GM18867 (cell line): ENCODE measurements around the gene CPB1.

Experiments used
- ATAC-seq: cut with Tn5 transposase; IDR thresholded peaks from one replicate; pipeline ENCODE4 v1.9.1; 2021; ENCODE audit warnings: mild to moderate bottlenecking, moderate library complexity; ENCODE audit not compliant: unreplicated experiment

Gene CPB1

GRCh38 chr3:148828136-148828690 is 602 bp downstream of the CPB1 start:
- no peak for ATAC-seq

GRCh38 chr3:148829926-148830325 is 2.3 kb downstream of the CPB1 start:
- no peak for ATAC-seq

DNA sequence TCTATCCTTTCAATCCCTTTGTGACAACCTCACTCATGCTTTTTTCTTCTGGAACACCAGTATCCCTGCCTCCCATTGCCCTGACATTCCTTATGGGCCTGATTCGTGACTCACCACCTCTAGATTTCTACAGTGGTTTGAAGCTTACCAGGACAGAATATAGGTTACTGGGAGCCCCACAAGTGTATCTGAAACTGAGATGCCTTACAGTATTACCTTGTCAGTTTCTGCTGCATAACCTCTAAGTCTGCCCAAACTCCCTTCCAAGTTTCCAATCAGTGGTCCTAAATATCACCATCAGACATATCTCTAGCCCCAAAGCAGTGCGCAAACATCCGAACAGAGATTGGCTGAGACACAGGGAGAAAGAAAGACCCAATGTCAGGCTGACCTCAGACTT is 5.6 kb downstream of the CPB1 start:
- no peak for ATAC-seq

- peak; percentile 91 for ATAC-seq
Measured at GRCh38 chr3:148839805-148840204, 12.2 kb downstream of the CPB1 start.

DNA sequence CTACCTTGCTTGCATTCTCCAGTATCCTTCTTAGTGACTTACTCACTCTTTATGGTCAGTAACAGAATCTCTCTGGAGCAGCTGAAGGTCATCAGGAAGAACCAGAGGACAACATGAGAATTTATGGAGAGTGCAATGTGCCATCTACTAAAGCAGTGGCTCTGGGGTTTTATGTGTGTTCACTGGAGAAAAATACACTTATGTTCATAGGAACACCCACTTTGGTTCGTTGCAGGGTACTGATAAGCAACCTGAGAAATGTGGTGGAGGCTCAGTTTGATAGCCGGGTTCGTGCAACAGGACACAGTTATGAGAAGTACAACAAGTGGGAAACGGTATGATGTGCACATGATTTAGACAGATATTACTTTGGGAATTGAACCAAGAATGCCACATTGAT is 12.8 kb downstream of the CPB1 start:
- peak; percentile 1 for ATAC-seq

DNA sequence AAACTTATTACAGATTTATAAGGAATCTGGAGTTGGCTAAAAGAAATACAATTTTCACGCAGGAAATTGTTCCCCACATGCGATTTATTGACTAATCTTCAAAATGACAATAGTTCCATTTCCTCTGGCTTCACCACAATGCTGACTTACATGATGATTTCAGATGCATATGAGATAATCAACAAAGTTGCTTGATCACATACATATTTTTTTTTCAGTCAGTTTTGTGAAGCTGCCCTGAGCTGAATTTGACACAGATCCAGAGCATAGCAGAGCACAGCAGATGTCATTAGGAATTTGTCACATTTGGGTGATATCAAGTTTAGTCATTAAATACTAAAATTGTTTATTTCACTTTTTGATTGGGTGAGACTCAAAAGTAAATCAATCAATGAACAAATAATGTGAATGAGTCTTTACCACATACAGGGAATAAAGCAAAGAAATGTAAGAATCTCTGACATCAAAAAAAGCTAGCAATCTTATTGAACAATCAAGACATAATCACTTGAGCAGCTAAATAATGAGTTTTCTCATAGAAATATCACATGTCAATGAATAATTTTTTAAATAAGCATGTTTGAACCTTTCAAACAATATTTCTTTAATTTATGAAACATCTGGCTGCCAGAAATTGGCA is 18.3 kb downstream of the CPB1 start:
- ATAC-seq, result no peak

- ATAC-seq, result no peak
Measured at GRCh38 chr3:148847351-148847750, 19.7 kb downstream of the CPB1 start.

DNA sequence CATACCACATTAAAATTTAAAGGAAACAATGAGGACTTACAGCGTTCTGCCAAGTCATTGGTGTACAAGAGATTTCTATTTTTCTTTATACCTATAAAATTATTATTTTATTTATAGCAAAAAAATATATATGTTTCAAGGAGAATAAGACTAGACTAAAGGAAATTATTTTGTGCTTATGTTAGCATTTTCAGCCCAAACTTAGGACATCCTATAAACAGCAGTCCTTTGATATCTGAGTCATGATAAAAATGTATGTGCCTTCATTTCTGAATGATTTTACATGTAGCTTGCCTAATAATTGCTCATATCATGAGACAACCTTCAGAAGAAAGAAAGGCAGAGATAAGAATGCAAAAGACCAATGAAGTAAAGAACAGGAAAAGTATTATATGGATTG is 20.8 kb downstream of the CPB1 start:
- ATAC-seq, result no peak

DNA sequence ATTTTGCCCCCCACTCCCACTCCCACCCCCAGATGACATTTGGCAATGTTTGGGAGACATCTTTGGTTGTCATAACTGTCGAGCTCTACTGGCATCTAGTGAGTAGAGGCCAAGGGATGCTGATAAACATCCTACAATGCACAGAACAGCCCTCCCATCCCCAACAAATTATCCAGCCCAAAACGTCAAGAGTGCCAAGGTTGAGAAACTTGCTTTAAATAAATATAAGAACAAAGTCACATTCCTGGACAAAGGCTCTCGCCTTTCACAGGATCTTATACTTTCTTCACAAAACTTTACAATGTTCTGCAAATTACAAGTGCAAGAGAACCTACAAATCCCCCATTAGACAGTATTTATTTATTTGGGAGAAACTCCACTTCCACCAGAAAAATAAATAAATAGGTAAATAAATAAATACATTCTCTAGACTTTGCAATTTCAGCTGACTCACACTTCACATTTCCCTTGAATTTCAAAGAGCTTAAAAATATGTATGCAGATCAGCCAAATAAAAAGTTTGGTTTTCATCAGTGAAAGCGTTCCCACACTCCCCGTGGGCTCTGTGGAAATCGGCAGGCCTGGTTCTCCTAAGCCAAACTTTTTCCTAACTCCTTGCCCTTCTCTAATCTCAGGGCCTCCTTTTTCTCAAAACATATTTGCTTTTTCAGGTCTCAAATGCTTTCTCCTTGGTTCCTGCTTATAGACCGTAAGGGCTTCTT is 24.8 kb downstream of the CPB1 start:
- no peak for ATAC-seq

DNA sequence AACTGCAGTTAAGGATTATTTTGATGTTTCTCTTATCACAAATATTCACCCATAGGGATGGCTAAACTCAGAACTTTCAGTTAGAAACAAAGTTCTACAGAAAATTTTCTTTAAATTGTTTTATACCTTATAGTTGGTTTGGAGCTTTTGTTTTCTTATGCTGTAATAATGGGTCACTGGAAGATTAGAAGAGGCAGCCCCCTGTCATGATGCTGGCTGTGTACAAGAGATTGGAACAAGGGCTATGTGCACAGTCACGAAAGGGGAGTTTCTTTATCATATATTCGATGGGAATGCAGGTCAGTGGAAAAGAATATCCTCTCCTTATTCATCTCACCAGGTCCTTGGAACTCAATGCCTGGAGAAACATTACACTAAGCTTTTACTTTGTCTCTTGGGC is 25.5 kb downstream of the CPB1 start:
- no peak for ATAC-seq

- no peak for ATAC-seq
Measured at GRCh38 chr3:148854061-148854460, 26.4 kb downstream of the CPB1 start.

DNA sequence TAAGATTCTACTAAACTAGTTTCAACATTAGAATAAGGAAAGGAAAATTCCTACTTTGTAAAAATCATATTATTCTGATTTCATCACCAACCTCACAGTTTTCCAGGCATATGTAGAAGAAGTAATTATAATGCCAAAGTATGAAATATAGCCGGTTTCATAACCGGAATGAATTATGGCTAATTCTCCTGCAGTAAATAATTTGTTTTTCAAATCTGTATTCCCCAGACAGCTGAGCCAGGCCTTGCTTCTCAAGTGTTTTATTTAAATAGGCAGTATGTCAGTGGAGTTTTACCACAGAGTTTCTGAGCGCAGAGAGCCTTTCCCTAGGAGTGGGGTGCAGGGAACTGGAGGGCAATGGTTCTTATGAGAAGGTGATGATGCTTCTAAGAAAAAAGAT is 28.8 kb downstream of the CPB1 start:
- ATAC-seq, result no peak

- ATAC-seq, result no peak
Measured at GRCh38 chr3:148857316-148857715, 29.7 kb downstream of the CPB1 start.

GRCh38 chr3:148861277-148861869 is 33.8 kb downstream of the CPB1 start:
- ATAC-seq, result peak; percentile 81

DNA sequence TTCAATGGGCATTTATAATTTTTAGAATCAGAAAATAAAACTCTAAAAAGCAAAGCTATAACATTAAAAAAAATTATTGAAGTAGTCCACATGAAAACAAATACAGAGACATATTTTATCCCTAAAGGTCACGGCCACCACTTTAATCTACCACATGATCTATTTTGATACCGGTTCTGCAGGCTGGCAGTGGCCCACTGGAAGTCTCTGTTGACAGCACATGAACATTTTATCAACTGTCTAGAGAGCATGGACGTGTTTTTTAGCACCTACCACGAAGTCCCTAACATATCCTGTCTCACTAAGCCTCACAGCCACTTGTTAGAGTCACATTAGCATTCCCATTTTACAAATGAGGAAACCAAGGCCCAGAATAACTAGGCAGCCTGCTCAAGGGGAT is 35.7 kb downstream of the CPB1 start:
- no peak for ATAC-seq

- ATAC-seq, result no peak
Measured at GRCh38 chr3:148863814-148864213, 36.2 kb downstream of the CPB1 start.

GRCh38 chr3:148865049-148865448 is 37.4 kb downstream of the CPB1 start, which contains the start of gene CPA3:
CPA3 (plus strand) TSS chr3:148865296; CDS start chr3:148865308, 12 bp downstream.
- no peak for ATAC-seq

DNA sequence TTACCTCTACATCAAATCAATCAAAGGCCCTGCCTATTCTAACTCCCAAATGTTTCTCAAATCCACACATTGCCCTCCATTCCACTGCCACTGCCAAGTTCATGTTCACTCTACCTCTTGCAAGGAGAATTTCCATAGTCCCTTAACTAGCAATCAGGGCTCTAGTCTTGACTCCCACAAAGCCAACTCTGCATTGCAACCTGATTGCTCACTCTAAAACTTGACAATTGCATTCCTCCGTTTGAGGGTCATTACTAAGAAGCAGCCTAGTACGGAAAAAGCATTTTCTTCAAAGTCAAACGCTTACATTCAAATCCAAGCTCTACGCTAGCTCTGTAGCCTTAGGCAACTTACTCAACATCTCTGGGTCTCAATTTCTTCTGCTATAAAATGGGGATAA is 38.6 kb downstream of the CPB1 start:
- no peak for ATAC-seq

DNA sequence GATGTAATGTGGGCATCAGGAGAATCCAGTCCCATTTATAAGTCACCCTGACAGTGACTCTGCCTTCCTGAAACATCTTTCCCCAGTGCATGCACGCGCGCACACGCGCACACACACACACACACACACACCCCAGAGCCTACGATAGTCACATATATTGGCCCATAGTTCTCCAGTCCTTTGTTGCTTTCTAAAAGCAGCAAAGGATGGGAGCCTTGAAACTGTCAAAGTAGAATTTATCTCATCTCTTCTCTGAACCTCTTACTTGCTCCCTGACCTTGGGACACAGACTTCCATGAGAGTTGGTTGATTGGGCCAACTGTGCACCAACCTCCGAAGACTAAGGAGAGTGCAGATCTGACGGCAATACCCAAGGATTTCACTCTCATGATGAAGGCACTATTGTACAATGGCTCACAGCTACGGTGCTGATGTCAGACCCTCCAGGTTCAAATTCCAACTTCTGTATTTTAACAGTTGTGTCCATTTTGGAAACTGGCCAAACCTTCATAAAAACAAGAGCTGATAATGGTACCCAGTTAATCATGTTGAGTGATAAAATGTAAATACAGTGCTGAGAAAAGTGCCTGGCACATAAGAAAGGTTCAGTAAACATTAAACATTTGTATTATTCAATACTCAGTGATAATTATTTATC is 45.8 kb downstream of the CPB1 start:
- ATAC-seq, result no peak

DNA sequence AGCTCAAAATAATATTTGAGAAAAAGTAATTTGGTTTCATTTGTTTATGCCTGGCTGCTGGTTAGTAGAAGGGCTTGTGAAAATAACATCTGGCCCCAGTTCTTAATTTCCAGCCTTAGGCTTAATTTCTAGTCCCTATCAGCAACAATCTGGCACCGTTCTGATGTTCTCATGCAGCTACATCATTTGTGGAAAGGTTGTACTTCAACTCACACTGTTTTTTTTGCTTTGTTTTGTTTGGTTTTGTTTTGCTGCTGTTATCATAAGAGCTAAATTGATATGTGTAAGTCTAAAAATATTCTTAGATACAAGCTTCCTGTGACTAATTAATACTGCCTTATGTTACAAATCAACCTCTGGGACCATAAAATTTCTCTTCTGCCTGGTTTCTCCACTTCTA is 46.4 kb downstream of the CPB1 start:
- no peak for ATAC-seq

- no peak for ATAC-seq
Measured at GRCh38 chr3:148878095-148878494, 50.5 kb downstream of the CPB1 start.
